ENCODE results near the gene TICAM2. TPM values are rescaled to one million over a fixed set of nuclear protein-coding genes. Genes with fewer than 3 reads are reported as not detected.
A peak's percentile ranks its signal among the peaks of the same experiment; 100 is the strongest.
"Not testable (repeated sequence)": the region's sequence is repeated elsewhere in the genome, so short reads cannot be mapped to it uniquely, and the experiment has no call there.

TICAM2 gene
- 10 to 100 TPM in 1 of 2 donors, 1 to 10 TPM in 1; 8.3 to 10.6 TPM for total RNA-seq
- polyA plus RNA-seq, result 1 to 10 TPM; 3.1 to 3.4 TPM
- long read RNA-seq, donor 1, transcript TICAM2-201 (2 exons, 3,049 nt), result major isoform, 7 of 7 reads
- long read RNA-seq, donor 1, partial matches to known transcripts, result 0 of 7 reads
- long read RNA-seq, donor 1, other reads (novel, unspliced or antisense), result 0 of 7 reads
- long read RNA-seq, donor 2, partial matches to known transcripts, result 0 of 3 reads
- long read RNA-seq, donor 2, other reads (novel, unspliced or antisense), result 0 of 3 reads

GRCh38 chr5:115601701-115602590, at the start of gene TICAM2:
TSS of gene TICAM2 (minus strand) at chr5:115602479. CDS start at chr5:115581256, 21,223 bp downstream.
- Histone ChIP-seq H3K4me1 (ENCODE audit: control insufficient read depth in 1 of 2, insufficient read depth in 2 of 2, low read length in 2 of 2) (peaks cover 4 to 10% of the 10 kb centered on the region in 2 donors), H3K27ac (ENCODE audit: low read depth in 1 of 2, low read length in 2 of 2) (peak within 1 kb of the TSS; percentile 2 to 70), H3K27me3 (ENCODE audit: control insufficient read depth in 1 of 2, insufficient read depth in 2 of 2, low read length in 1 of 2) (no peaks in the 10 kb centered on the region), H3K4me3 (ENCODE audit: low read length in 2 of 2) (peak within 1 kb of the TSS; percentile 86 to 99), H3K36me3 (ENCODE audit: control insufficient read depth in 1 of 2, insufficient read depth in 2 of 2, low read length in 1 of 2) (no peaks in the 10 kb centered on the region), H3K9me3 (ENCODE audit: control insufficient read depth, low read length) (no peaks in the 10 kb centered on the region)
- intact Hi-C loops (cut with DNase I), result no loop called here
- 0% methylated on average over 71 of the region's 71 CpGs for WGBS, 2 donors
- peak; percentile 89 for ATAC-seq (ENCODE audit: low FRiP score)
- DNase-seq, result peak; percentile 86 to 89

DNA sequence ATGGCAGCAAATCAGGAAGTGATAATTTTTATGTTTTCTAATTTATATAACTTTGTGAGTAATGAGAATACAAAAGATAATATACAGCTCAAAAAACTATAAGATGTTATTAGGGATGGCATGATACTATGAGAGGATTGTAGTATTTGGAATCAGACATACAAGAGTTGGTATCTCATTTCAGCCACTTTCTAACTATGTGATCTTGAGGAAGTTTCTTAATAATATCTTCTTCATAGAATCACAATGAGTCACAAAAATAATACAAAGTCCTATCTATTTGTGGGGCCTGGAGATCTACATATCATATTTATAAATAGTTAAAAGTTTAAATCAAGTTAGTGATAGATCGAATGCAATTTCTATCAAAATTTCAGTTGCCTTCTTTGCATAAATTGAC, 47.3 kb upstream of the TICAM2 start:
- H3K4me1 ChIP-seq (ENCODE audit: control insufficient read depth in 1 of 2, insufficient read depth in 2 of 2, low read length in 2 of 2), result no peaks in the 10 kb centered on the region
- no peak overlapping the region for H3K4me3 ChIP-seq (ENCODE audit: low read length in 2 of 2)
- no peaks in the 10 kb centered on the region for H3K27me3 ChIP-seq (ENCODE audit: control insufficient read depth in 1 of 2, insufficient read depth in 2 of 2, low read length in 1 of 2)
- no peak overlapping the region for H3K27ac ChIP-seq (ENCODE audit: low read depth in 1 of 2, low read length in 2 of 2)
- 90 to 93% methylated on average over 1 of the region's 1 CpG for WGBS, 2 donors
- H3K9me3 ChIP-seq (ENCODE audit: control insufficient read depth, low read length), result no peaks in the 10 kb centered on the region
- H3K36me3 ChIP-seq (ENCODE audit: control insufficient read depth in 1 of 2, insufficient read depth in 2 of 2, low read length in 1 of 2), result no peaks in the 10 kb centered on the region
- intact Hi-C loops (cut with DNase I), result no loop called here
- ATAC-seq (ENCODE audit: low FRiP score) (no peak), DNase-seq (no peak)

DNA sequence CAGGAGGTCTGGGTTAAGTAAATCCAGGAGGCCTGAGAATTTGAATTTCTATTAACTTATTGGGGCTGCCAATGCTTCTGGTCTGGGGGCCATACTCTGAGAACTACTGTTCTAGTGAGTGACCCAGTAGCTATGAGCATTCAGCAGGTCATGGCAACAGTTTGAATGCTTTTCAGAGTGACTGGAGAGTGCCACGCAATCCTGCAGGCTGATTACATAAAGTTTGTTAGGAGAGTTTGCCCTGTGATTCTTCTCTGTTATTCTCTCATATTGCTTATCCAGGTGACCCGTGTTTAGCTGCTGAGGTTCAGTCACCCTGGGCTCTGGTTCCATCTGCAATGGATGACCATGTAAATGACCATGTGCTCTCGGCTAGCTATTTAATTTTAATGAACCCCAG, 45.8 kb upstream of the TICAM2 start:
- no peaks in the 10 kb centered on the region for H3K9me3 ChIP-seq (ENCODE audit: control insufficient read depth, low read length)
- no peak overlapping the region for H3K4me3 ChIP-seq (ENCODE audit: low read length in 2 of 2)
- no peaks in the 10 kb centered on the region for H3K4me1 ChIP-seq (ENCODE audit: control insufficient read depth in 1 of 2, insufficient read depth in 2 of 2, low read length in 2 of 2)
- intact Hi-C loops (cut with DNase I), result no loop called here
- no peaks in the 10 kb centered on the region for H3K27me3 ChIP-seq (ENCODE audit: control insufficient read depth in 1 of 2, insufficient read depth in 2 of 2, low read length in 1 of 2)
- no peak overlapping the region for H3K27ac ChIP-seq (ENCODE audit: low read depth in 1 of 2, low read length in 2 of 2)
- 87 to 91% methylated on average over 3 of the region's 3 CpGs for WGBS, 2 donors
- no peak for DNase-seq
- H3K36me3 ChIP-seq (ENCODE audit: control insufficient read depth in 1 of 2, insufficient read depth in 2 of 2, low read length in 1 of 2), result no peaks in the 10 kb centered on the region
- no peak for ATAC-seq (ENCODE audit: low FRiP score)

DNA sequence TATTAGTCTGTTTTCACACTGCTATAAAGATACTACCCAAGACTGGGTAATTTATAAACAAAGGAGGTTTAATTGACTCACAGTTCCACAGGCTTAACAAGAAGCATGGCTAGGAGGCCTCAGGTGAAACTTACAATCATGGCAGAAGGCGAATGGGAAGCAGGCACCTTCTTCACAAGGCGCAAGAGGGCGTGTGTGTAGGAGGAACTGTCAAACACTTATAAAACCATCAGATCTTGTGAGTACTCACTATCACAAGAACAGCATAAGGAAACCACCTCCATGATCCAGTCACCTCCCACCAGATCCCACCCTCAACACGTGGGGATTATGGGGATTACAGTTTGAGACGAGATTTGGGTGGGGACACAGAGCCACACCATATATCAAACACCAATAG, 43.1 kb upstream of the TICAM2 start:
- H3K27me3 ChIP-seq (ENCODE audit: control insufficient read depth in 1 of 2, insufficient read depth in 2 of 2, low read length in 1 of 2); H3K27ac ChIP-seq (ENCODE audit: low read depth in 1 of 2, low read length in 2 of 2); H3K36me3 ChIP-seq (ENCODE audit: control insufficient read depth in 1 of 2, insufficient read depth in 2 of 2, low read length in 1 of 2); ATAC-seq (ENCODE audit: low FRiP score); H3K4me3 ChIP-seq (ENCODE audit: low read length in 2 of 2); intact Hi-C loops (cut with DNase I); H3K9me3 ChIP-seq (ENCODE audit: control insufficient read depth, low read length); DNase-seq; H3K4me1 ChIP-seq (ENCODE audit: control insufficient read depth in 1 of 2, insufficient read depth in 2 of 2, low read length in 2 of 2): not testable (repeated sequence)
- 88 to 89% methylated on average over 5 of the region's 5 CpGs for WGBS, 2 donors

DNA sequence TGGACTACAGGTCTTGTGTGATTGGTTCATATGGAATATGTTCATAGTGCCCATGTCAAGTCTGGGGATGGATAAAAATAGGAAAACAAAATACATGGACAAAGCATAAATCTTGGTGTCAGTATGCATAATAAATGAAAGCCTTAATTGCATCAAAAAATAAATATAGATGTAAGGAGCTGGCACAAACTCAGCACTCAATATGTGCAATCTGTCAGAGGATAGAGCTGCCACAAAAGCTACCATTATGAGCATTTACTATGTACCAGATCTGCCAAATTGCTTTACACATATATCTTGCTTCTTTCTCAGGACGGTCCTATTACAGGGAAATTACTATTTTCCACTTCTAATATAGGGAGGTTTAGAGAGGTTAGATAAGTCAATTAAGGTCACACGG, 41.8 kb upstream of the TICAM2 start:
- ATAC-seq (ENCODE audit: low FRiP score) (no peak), DNase-seq (no peak)
- Histone ChIP-seq H3K4me3 (ENCODE audit: low read length in 2 of 2) (no peak overlapping the region), H3K36me3 (ENCODE audit: control insufficient read depth in 1 of 2, insufficient read depth in 2 of 2, low read length in 1 of 2) (no peaks in the 10 kb centered on the region), H3K27ac (ENCODE audit: low read depth in 1 of 2, low read length in 2 of 2) (no peak overlapping the region), H3K4me1 (ENCODE audit: control insufficient read depth in 1 of 2, insufficient read depth in 2 of 2, low read length in 2 of 2) (no peaks in the 10 kb centered on the region), H3K9me3 (ENCODE audit: control insufficient read depth, low read length) (no peaks in the 10 kb centered on the region), H3K27me3 (ENCODE audit: control insufficient read depth in 1 of 2, insufficient read depth in 2 of 2, low read length in 1 of 2) (no peaks in the 10 kb centered on the region)
- intact Hi-C loops (cut with DNase I), result no loop called here
- 70 to 77% methylated on average over 2 of the region's 2 CpGs for WGBS, 2 donors

GRCh38 chr5:115641948-115642347, 39.7 kb upstream of the TICAM2 start:
- no peak overlapping the region for H3K27ac ChIP-seq (ENCODE audit: low read depth in 1 of 2, low read length in 2 of 2)
- no peaks in the 10 kb centered on the region for H3K36me3 ChIP-seq (ENCODE audit: control insufficient read depth in 1 of 2, insufficient read depth in 2 of 2, low read length in 1 of 2)
- DNase-seq (no peak), ATAC-seq (ENCODE audit: low FRiP score) (no peak)
- no peaks in the 10 kb centered on the region for H3K4me1 ChIP-seq (ENCODE audit: control insufficient read depth in 1 of 2, insufficient read depth in 2 of 2, low read length in 2 of 2)
- H3K9me3 ChIP-seq (ENCODE audit: control insufficient read depth, low read length), result no peaks in the 10 kb centered on the region
- H3K27me3 ChIP-seq (ENCODE audit: control insufficient read depth in 1 of 2, insufficient read depth in 2 of 2, low read length in 1 of 2), result no peaks in the 10 kb centered on the region
- no peak overlapping the region for H3K4me3 ChIP-seq (ENCODE audit: low read length in 2 of 2)
- 75 to 90% methylated on average over 1 of the region's 1 CpG for WGBS, 2 donors
- intact Hi-C loops (cut with DNase I), result no loop called here

DNA sequence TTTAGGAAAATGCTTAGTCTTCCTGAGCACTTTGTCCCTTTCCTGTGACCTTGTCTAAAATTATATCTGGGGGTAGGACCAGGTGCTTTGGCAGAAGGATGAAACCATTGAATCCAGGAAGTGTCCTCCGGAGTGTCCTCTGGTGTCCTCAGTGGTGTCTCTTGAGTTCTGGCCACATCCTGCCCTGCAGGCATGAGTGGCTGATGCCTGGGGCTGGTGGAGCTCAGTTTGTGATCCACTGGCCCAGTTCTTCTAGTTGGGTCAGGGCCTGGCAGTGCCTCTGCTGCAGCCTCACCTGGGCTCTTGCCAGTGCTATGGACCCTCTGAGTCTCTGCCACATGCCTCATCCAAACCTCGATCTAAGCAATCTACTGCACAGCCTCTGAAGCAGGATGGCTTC, 38.0 kb upstream of the TICAM2 start:
- Histone ChIP-seq H3K27me3 (ENCODE audit: control insufficient read depth in 1 of 2, insufficient read depth in 2 of 2, low read length in 1 of 2) (no peaks in the 10 kb centered on the region), H3K4me3 (ENCODE audit: low read length in 2 of 2) (no peak overlapping the region), H3K9me3 (ENCODE audit: control insufficient read depth, low read length) (no peaks in the 10 kb centered on the region), H3K27ac (ENCODE audit: low read depth in 1 of 2, low read length in 2 of 2) (no peak overlapping the region), H3K4me1 (ENCODE audit: control insufficient read depth in 1 of 2, insufficient read depth in 2 of 2, low read length in 2 of 2) (no peaks in the 10 kb centered on the region), H3K36me3 (ENCODE audit: control insufficient read depth in 1 of 2, insufficient read depth in 2 of 2, low read length in 1 of 2) (no peaks in the 10 kb centered on the region)
- intact Hi-C loops (cut with DNase I), result no loop called here
- DNase-seq (no peak), ATAC-seq (ENCODE audit: low FRiP score) (no peak)
- WGBS, 2 donors, result 87% methylated on average over 2 of the region's 2 CpGs

GRCh38 chr5:115639377-115639776, 37.1 kb upstream of the TICAM2 start:
- Histone ChIP-seq H3K27ac (ENCODE audit: low read depth in 1 of 2, low read length in 2 of 2) (no peak overlapping the region), H3K4me3 (ENCODE audit: low read length in 2 of 2) (no peak overlapping the region), H3K27me3 (ENCODE audit: control insufficient read depth in 1 of 2, insufficient read depth in 2 of 2, low read length in 1 of 2) (no peaks in the 10 kb centered on the region), H3K9me3 (ENCODE audit: control insufficient read depth, low read length) (no peaks in the 10 kb centered on the region), H3K4me1 (ENCODE audit: control insufficient read depth in 1 of 2, insufficient read depth in 2 of 2, low read length in 2 of 2) (no peaks in the 10 kb centered on the region), H3K36me3 (ENCODE audit: control insufficient read depth in 1 of 2, insufficient read depth in 2 of 2, low read length in 1 of 2) (no peaks in the 10 kb centered on the region)
- intact Hi-C loops (cut with DNase I), result no loop called here
- 84 to 95% methylated on average over 1 of the region's 1 CpG for WGBS, 2 donors
- DNase-seq (no peak), ATAC-seq (ENCODE audit: low FRiP score) (no peak)

GRCh38 chr5:115637507-115637906, 35.2 kb upstream of the TICAM2 start:
- 85 to 86% methylated on average over 4 of the region's 4 CpGs for WGBS, 2 donors
- ATAC-seq (ENCODE audit: low FRiP score) (no peak), DNase-seq (no peak)
- no peak overlapping the region for H3K4me3 ChIP-seq (ENCODE audit: low read length in 2 of 2)
- intact Hi-C loops (cut with DNase I), result no loop called here
- no peaks in the 10 kb centered on the region for H3K4me1 ChIP-seq (ENCODE audit: control insufficient read depth in 1 of 2, insufficient read depth in 2 of 2, low read length in 2 of 2)
- no peak overlapping the region for H3K27ac ChIP-seq (ENCODE audit: low read depth in 1 of 2, low read length in 2 of 2)
- H3K27me3 ChIP-seq (ENCODE audit: control insufficient read depth in 1 of 2, insufficient read depth in 2 of 2, low read length in 1 of 2), result no peaks in the 10 kb centered on the region
- H3K36me3 ChIP-seq (ENCODE audit: control insufficient read depth in 1 of 2, insufficient read depth in 2 of 2, low read length in 1 of 2), result no peaks in the 10 kb centered on the region
- H3K9me3 ChIP-seq (ENCODE audit: control insufficient read depth, low read length), result no peaks in the 10 kb centered on the region
